ENCODE measurements around the gene HSPBP1.

Gene HSPBP1

DNA sequence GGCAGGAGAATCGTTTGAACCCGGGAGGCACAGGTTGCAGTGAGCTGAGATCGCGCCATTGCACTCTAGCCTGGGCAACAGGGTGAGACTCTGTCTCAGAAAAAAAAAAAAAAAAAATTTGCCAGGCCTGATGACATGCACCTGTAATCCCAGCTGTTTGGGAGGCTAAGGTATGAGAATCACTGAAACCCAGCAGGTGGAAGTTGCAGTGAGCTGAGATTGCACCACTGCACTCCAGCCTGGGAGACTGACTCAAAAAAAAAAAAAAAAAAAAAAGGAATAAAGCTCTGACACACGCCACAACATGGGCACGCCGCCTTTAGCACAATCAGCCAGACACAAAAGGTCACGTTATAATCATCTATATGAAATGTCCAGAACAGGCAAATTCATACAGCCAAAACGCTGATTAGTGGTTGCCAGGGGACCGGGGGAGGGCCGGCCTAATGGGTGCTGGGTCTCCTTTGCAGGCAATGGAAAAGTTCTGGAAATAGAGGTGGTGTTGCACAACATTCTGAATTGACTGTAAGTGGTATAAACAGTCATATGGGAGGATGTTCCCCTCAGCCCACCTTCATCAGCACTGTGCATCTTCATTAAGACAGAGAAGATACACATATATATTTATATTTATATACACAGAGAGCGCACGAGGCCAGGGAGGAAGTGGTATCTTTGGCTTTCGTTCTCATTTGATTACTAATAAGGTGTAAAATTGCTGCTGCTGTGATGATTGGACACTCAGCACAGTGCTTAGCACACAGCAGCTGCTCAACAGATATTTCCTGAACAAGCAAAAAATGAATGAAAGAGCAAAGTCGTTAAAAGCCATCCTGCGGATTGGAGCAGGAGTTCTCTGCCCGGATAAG, 3.8 kb downstream of the HSPBP1 start:
- in situ Hi-C loops (cut with MboI; ENCODE audit: low sequenced_read_pairs) = no loop called here

DNA sequence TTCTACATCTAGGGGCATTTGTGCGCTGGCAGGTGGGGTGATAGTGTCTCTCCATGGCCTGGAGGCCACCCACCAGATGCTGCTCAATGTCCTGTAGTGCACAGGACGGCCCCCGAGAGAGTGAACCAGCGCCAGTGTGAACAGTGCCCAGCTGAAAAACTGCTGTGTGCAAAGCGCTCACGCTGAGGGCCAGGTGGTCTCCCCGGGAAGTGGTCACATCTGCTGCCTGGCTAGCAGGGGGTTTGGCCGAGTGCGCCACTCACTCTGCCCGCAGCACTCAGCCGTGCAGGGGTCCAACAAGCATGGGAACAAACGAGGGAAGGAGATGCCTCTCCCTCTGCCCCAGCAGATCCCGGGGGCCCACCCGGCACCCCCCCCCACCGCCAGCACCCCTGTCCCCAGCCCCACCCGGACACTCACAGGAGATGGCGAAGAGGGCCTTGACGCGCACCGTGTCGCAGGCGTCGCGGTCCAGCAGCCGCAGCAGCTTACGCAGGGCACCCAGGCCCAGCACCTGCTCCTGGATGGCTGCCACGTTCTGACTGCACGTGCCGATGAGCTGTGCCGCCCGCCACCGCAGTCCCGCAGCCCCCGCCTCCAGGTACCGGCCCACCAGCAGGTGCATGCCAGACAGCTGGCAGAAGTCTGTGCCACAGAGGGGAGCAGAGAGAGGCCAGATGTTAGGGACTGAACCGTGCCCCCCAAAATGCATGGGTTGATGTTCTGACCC, 5.8 kb downstream of the HSPBP1 start:
- in situ Hi-C loops (cut with MboI; ENCODE audit: low sequenced_read_pairs) = no loop called here

DNA sequence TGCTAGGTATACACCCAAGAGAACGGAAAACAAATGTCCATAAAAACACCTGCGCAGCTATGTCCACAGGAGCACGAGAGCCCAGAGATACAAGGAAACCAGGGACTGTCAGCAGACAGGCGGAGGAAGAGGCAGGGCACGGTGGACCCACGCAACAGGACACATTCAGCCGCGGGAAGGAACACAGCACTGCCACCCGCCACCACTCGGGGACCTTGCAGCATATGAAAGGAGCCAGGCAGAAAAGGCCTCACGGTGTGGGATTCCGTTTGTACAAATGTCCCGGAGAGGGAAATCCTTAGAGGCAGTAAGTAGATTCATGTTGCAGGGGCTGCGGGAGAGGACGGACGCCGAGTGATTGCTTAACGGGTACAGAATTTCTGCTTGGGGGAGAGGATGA, 7.8 kb downstream of the HSPBP1 start:
- in situ Hi-C loops (cut with MboI; ENCODE audit: low sequenced_read_pairs) = no loop called here

GRCh38 chr19:55270172-55270942, 9.6 kb downstream of the HSPBP1 start:
- in situ Hi-C loops (cut with MboI; ENCODE audit: low sequenced_read_pairs) = no loop called here

DNA sequence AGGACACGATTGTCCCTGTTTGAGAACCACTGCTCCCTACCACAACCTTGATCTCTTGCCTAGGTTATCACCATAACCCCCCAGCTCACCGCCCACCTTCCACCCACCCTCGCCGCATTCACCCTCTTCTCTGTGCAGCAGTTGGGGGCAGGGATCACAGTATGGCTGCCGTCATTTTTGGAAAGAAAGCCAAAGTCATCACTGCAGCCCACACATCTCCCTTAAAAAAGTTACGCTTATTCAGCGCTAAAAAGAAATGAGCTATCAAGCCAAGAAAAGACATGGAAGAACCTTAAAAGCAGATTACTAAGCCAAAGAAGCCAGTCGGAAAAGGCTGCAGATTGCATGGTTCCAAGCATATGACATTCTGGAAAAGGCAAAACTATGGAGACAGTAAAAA, 10.6 kb downstream of the HSPBP1 start:
- in situ Hi-C loops (cut with MboI; ENCODE audit: low sequenced_read_pairs) = no loop called here

DNA sequence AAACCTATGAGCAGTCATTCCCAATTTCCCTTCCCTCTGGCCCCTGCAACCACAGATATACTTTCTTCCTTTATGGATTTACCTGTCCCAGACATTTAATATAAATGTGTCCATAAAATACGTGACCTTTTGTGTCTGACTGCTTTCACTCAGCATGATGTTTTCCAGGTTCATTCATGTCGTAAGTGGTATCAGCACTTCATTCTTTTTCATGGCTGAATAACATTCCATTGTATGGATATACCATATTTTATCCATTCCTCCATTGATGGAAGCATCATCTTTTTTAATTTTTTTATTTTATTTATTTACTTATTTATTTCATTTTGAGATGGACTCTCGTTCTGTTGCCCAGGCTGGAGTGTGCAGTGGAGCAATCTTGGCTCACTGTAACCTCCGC, 13.1 kb downstream of the HSPBP1 start:
- in situ Hi-C loops (cut with MboI; ENCODE audit: low sequenced_read_pairs) = no loop called here

DNA sequence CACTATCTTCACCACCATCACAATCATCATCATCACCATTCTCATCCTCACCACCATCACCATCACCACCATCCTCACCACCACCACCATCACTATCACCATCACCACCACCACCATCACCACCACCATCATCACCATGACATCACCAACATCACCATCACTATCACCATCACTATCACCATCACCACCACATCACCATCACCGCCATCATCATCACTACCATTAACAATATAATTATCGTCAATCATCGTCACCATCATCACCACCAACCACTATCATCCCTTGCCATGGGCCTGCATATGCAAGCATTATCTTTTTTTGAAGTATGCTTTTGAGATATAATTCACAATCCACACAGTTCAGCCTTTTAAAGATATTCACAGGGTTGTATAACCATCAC, 13.5 kb downstream of the HSPBP1 start:
- in situ Hi-C loops (cut with MboI; ENCODE audit: low sequenced_read_pairs) = no loop called here

GRCh38 chr19:55265723-55266386, 14.1 kb downstream of the HSPBP1 start:
- in situ Hi-C loops (cut with MboI; ENCODE audit: low sequenced_read_pairs) = no loop called here

DNA sequence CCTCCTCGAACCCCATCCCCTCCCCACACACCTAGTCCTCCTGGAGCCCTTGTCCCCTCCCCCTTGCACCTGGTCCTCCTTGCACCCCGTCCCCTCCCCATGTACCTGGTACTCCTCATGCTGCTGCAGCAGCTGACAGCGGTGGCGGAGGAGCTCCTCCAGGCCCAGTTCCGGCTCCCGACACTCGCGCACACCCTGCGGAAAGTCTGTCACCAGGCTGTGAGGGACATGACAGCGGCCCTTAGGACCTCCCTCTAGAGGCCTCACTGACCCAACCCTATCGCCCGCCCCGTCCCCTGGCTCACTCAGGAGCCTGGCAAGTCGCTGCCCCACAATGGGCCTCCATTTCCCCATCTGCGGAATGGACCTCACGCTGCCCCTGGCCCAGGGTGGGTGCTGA, 14.7 kb downstream of the HSPBP1 start:
- in situ Hi-C loops (cut with MboI; ENCODE audit: low sequenced_read_pairs) = no loop called here

- in situ Hi-C loops (cut with MboI; ENCODE audit: low sequenced_read_pairs) = no loop called here
Observed at GRCh38 chr19:55264531-55264930, 15.4 kb downstream of the HSPBP1 start.

- in situ Hi-C loops (cut with MboI; ENCODE audit: low sequenced_read_pairs) = no loop called here
Observed at GRCh38 chr19:55262359-55262758, 17.6 kb downstream of the HSPBP1 start.

- in situ Hi-C loops (cut with MboI; ENCODE audit: low sequenced_read_pairs) = no loop called here
Observed at GRCh38 chr19:55261671-55262126, 18.2 kb downstream of the HSPBP1 start.

DNA sequence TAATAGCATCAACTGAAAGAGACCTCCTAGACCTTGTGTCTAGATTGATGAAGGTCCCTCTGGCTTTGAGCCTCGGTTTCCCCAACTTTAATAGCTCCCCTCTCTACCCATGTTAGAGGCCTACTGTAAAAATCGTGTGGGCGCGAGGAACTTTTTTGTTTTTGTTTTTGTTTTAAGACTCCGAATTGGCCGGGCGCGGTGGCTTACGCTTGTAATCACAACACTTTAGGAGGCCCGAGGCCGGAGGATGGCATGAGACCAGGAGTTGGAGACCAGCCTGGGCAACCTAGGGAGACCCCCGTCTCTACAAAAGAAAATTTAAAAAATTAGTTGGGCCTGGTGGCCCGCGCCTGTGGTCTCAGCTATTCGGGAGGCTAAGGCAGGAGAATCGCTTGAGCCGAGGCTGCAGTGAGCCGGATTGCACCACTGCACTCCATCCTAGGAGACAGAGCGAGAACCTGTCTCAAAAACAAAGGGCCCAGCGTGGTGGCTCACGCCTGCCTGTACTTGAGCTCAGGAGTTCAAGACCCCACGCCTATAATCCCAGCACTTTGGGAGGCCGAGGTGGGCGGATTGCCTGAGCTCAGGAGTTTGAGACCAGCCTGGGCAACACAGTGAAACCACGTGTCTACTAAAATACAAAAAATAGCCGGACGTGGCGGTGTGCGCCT, 20.2 kb downstream of the HSPBP1 start:
- in situ Hi-C loops (cut with MboI; ENCODE audit: low sequenced_read_pairs) = no loop called here

GRCh38 chr19:55258828-55259539, 20.9 kb downstream of the HSPBP1 start, which contains the start of gene PPP6R1:
TSS of gene PPP6R1 (minus strand) at chr19:55259017. CDS start at chr19:55247103, 11,914 bp downstream.
- in situ Hi-C loops (cut with MboI; ENCODE audit: low sequenced_read_pairs) = no loop called here

- in situ Hi-C loops (cut with MboI; ENCODE audit: low sequenced_read_pairs) = no loop called here
Observed at GRCh38 chr19:55258476-55258827, 21.5 kb downstream of the HSPBP1 start.

DNA sequence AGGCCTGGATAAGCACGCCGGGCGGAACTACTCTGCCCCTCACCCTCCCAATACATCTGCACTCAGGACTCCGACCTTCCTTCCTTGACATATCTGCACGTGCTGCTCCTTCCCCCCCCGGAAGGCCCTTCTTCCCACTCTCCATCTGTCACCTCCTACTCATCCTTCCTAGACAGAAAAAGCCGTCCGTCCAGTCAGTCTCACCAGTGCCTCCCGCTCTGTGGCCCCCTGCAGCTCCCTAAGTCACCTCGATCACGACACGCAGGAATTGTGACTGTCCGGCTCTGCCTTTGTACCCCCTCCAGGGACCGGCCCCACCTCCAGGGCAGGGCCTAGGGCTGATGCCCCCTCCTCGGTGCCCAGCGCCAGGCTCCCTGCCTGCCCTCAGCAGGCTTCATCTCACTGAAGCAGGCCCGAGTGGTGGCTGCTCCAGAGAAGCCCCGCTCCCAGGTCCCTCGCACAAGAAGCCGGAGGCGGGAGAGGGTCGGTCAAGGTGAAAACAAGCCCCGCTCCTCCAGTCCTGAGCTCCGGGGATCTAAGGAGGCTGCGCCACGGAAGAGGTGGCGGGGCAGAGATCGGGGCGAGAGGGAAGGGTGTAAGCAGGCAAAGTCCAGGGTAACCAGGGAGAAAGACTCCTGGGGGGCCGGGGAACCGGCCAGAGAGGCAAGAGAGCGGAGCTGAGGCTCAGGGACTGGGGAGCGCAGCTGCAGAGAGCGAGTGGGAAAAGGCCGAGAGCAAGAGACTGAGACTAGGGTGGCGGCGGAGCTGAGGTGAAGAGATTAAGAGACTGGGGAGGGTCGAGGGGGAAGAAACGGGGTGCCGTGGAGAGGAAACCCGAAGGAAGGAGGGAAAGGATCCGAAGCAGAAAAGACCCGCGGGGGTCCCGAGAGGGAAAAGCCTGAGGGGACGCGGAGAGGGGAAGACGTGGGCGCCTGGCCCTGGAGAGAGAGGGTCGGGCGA, 22.2 kb downstream of the HSPBP1 start:
- in situ Hi-C loops (cut with MboI; ENCODE audit: low sequenced_read_pairs) = no loop called here

GRCh38 chr19:55256562-55257460, 23.1 kb downstream of the HSPBP1 start:
- in situ Hi-C loops (cut with MboI; ENCODE audit: low sequenced_read_pairs) = no loop called here

All from HL-60/S4 treated with phorbol 12-myristate 13-acetate at 8.2 ng/mL for 4 days and 3 days (cell line).